ENCODE results near the gene FBXO46.
"Not testable (repeated sequence)": the region's sequence is repeated elsewhere in the genome, so short reads cannot be mapped to it uniquely, and the experiment has no call there.

The FBXO46 gene

GRCh38 chr19:45766296-45766868 lies 35.7 kb upstream of the FBXO46 start:
- FAIRE-seq = no peak

- FAIRE-seq = no peak
These were observed 35.1 kb upstream of the FBXO46 start for GRCh38 chr19:45765702-45766295.

- no peak for FAIRE-seq
These were observed 34.4 kb upstream of the FBXO46 start for GRCh38 chr19:45764945-45765701.

DNA sequence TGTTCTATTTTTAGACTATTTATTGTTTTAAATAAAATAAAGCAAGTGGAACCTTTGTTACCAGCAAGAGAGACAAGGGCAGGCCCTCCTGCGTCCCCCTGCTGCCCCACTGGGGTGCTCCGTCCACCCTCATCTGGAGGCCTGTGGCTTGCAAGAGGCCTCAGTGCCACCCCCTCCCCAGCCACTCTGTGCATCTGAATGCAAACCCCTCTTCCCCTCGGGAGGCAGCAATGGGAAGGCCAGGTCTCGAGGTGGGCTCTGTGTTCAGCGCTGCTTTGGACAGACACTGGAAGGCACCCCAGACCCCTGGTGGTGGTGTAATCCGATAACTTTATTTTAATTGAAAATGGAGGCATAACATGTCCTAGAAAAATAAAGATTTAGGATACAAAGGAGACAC lies 33.8 kb upstream of the FBXO46 start:
- no peak for FAIRE-seq

GRCh38 chr19:45763691-45764294 lies 33.1 kb upstream of the FBXO46 start:
- FAIRE-seq = no peak

DNA sequence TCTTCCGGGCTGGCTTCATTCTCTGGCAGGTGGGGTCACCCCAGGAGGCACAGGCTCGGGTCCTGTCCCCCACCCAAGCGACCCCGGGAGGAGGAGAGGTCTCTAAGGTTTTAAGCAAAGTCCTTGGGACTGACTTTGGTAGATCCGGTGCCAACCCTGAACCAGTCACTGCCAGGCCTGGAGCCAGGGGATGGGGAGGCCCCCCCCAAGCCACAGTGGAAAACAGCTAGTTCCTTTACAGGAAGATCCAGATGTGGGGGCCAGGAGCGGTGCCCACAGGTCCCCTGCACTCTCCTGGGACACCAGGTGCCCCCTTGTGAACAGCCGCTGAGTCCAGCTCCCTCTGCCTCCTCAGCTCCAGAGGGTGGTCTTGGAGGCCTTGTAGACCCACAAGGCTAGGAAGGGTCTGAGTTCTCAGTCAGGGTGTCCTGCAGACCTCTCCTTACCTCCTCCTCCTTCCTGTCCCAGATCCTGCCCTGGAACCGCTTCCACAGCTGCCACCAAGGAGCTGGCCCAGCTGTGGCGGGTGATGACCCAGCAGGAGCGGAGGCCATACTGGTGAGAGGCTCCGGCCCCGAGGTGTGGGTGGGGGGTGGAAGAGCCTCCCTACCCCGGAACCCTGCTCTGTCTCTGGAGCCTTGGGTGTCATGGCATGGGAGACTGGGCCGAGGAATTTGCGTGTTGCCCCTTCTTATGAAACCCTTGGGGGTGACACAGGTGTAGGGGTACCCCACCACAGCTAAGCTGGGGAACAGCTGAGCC lies 32.4 kb upstream of the FBXO46 start:
- no peak for FAIRE-seq

DNA sequence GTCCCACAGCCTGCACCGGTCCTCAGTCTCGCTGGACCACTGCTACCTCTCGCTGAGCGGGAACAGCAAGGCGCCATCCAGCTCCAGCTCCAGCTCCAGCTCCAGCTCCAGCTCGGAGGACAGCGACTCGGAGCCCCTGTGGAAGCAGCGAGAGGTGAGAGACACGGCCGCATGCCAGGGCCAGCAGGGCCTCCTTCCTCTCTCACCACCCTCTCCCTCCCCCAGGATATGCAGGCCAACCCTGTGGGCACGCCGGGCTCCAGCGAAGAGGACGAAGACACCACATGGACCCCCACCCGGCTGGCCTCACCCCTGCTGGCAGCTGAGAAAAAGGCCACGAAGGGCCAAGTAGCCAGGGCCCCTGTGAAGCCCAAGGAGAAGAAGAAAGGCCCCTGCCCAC lies 31.0 kb upstream of the FBXO46 start:
- no peak for FAIRE-seq

- no peak for FAIRE-seq
These were observed 28.2 kb upstream of the FBXO46 start for GRCh38 chr19:45758921-45759320.

GRCh38 chr19:45757695-45758094 lies 27.0 kb upstream of the FBXO46 start:
- no peak for FAIRE-seq

GRCh38 chr19:45754323-45754722 lies 23.6 kb upstream of the FBXO46 start:
- FAIRE-seq = no peak

- no peak for FAIRE-seq
These were observed 22.9 kb upstream of the FBXO46 start for GRCh38 chr19:45753548-45753947.

GRCh38 chr19:45752639-45753038 lies 21.9 kb upstream of the FBXO46 start:
- FAIRE-seq = no peak

DNA sequence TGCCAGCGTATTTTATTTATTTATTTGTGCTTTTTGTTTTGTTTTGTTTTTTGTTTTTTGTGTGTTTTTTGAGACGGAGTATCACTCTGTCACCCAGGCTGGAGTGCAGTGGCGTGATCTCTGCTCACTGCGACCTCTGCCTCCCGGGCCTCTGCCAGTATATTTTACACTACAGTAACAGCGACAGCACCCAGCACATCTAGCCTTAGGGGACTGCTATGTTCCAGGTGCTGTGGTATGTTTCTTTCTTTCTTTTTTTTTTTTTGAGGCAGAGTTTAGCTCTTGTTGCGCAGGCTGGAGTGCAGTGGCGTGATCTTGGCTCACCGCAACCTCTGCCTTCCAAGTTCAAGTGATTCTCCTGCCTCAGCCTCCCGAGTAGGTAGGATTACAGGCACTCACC lies 20.8 kb upstream of the FBXO46 start:
- FAIRE-seq = not testable (repeated sequence)

DNA sequence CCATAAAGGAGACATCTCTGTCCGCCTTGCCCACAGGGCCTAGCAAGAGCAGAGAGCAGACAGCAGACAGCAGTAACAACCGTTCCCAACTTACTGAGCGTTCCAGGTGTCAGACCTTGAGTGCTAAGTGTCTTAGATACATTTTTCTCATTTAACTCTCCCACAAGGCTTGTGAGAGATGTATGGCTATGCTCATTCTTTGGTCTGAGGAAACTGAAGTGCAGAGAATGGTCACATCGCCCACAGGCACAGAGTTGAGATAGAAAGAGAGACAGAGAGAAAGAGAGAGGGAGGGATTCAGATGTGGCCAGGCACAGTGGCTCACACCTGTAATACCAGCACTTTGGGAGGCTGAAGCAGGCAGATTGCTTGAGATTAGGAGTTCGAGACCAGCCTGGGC lies 16.8 kb upstream of the FBXO46 start:
- no peak for FAIRE-seq

- no peak for FAIRE-seq
These were observed 16.2 kb upstream of the FBXO46 start for GRCh38 chr19:45746866-45747265.

DNA sequence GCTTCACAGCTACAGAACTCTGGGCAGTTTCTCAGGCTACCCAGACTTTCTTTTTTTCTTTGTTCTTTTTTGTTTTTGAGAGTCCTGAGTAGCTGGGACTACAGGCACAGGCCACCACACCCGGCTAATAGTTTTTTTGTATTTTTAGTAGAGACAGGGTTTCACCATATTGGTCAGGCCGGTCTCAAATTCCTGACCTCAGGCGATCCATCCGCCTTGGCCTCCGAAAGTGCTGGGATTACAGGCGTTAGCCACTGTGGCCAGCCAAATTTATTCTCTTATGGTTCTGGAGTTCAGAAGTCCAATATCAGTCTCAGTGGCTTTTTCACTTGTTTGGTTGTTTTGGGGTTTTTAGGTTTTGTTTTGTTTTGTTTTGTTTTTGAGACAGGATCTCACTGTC lies 14.9 kb upstream of the FBXO46 start:
- FAIRE-seq = no peak

DNA sequence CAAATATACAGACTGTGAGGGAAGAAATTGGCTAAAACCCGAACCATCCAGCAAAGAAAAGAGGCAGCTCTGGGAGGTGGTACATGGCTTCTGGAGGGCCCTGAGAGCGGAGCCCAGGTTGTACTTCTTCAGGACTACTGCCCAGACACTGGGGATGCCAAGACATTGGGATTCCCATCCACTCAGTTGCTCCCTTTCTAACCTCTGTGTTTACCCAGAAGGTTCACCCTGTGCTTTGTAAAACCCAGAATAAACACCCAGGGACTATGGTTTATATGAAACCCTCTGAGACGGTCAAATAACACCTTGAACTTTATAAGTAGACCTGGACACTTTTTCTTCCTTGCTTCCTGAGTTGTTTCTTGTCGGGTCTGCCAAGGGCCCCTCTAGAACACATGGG lies 12.3 kb upstream of the FBXO46 start:
- no peak for FAIRE-seq

DNA sequence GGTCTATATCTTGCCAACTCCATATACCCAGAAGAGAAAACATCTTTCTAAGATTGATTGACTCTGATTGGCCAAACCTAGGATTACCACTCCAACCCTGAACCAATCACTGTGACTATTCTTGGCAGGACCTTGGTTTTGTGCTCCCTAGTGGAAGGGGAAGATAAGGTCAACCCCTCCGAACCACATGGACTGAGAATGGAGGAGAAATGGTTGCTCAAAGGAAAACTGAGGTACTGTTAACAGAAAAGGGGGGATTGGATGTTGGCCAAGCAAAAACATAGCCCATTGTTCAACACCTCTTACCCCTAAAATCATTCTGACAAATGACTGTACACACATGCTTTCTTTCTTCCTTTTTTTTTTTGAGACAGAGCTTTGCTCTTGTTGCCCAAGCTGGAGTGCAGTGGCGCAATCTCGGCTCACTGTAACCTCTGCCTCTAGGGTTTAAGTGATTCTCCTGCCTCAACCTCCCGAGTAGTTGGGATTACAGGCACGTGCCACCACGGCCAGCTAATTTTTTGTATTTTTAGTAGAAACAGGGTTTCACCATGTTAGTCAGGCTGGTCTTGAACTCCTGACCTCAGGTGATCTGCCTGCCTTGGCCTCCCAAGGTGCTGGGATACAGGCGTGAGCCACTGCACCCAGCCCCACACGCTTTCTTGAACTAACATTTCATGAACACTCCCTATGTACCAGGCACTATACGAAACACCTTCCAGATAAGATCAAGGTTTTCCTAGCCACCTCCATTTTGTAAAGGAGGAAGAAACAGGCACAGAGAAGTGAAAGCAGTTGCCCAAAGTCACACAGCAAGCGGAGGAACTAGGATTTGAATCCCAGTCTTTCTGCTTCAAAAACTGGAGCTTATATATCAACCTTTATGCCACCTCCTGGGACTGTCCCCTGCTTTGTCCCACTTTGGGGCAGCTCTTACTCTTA lies 9.1 kb upstream of the FBXO46 start:
- FAIRE-seq = no peak

DNA sequence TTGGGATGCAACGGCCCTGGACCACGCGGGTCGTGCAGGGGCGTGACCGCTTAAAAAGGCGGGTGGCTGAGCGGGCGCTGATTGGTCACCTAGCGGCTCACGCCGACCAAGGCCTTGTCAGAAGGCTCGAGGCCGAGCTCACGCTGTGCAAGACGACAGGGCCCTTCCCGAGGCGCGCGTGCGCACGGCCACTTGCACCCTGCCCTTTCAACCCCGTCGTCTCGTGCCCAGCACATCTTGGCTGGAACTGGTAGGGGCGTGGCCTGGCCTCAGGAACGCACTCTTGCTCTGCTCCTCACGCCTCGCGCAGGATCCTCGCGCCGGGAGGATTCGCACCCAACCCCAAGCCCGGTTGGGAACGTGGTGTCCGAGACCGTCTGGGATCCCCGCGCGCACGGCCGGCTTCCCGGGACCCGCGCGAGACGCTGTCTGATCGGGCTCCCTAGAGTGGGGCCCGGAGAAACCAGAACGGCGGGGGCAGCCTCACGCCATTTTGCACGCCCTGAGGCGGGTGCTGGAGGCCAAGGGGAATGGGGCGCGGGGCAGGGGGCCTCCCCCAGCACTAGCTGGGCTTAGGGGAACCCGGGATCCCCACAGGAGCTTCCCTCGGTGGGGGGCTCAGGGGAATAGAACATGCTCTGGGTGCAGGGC lies 2.6 kb upstream of the FBXO46 start, which contains the start of gene MEIOSIN:
MEIOSIN (plus strand) TSS at position 280 of the 651 bp plus-strand sequence. CDS start 1,938 bp downstream, outside the sequence.
- FAIRE-seq = no peak

DNA sequence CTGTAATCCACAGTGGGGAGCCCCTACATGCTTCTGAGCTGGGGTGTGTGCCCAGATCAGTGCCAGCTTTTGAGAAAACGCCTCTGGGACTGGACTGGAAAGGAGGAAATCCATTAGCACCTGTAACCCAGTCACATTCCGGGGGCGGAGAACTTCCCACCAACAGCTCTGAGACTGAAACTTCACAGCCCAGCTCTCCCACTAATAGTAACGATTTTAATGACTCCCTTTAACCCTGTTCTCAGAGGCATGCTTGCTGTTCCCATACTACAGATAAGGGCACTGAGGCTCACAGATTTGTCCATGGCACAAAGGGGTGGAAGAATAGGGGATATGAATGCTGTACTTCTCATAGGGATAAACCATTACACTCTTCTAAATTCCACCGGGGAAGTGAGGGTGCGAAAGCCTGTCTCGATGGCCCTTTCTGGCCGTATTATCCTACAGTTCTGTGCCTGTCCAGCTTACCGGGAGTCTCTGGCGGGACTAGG lies 851 bp downstream of the FBXO46 start:
- FAIRE-seq = no peak

- not testable (repeated sequence) for FAIRE-seq
These were observed 2.0 kb downstream of the FBXO46 start for GRCh38 chr19:45728683-45729082.
